ENCODE results near the gene RNASE9.
"Not testable (repeated sequence)": the region's sequence is repeated elsewhere in the genome, so short reads cannot be mapped to it uniquely, and the experiment has no call there.

Gene RNASE9

GRCh38 chr14:20578325-20578724 lies 17.5 kb upstream of the RNASE9 start:
- in situ Hi-C loops (cut with HindIII; ENCODE audit: low sequenced_read_pairs), result no loop called here

- in situ Hi-C loops (cut with HindIII; ENCODE audit: low sequenced_read_pairs), result not testable (repeated sequence)
Observed at GRCh38 chr14:20572382-20572990, 11.6 kb upstream of the RNASE9 start.

DNA sequence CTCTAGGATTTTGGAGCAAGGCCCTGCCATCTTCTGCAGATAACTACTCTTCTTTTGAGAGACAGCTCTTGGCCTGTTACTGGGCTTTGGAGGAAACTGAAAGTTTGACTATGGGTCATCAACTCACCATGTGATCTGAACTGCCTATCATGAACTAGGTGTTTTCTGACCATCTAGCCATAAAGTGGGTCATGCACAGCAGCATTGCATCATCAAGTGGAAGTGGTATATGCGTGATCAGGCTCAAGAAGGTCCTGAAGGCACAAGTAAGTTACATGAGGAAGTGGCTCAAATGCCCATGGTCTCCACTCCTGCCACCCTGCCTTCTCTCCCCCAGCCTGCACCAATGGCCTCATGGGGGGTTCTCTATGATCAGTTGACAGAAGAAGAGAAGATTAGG lies 9.9 kb upstream of the RNASE9 start:
- in situ Hi-C loops (cut with HindIII; ENCODE audit: low sequenced_read_pairs), result not testable (repeated sequence)

GRCh38 chr14:20569865-20570264 lies 9.0 kb upstream of the RNASE9 start:
- in situ Hi-C loops (cut with HindIII; ENCODE audit: low sequenced_read_pairs), result not testable (repeated sequence)

- in situ Hi-C loops (cut with HindIII; ENCODE audit: low sequenced_read_pairs), result no loop called here
Observed at GRCh38 chr14:20569066-20569465, 8.2 kb upstream of the RNASE9 start.

DNA sequence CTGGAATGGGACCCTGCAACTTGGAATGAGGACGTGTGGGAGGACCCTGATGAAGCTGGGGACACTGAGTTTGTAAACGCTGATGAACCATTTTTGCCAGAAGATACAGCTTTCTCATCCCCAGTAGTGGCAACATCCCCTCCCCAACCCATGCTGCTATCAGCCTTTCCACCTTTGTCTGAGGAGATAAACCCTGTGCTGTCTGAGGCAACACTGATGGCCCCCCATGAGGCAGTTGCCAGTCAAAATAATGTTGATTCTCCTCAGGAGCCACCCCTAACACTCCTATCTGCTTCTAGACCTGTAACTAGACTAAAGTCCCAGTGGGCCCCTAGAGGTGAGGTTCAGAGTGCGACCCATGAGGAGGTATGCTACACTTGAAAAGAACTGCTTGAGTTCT lies 7.5 kb upstream of the RNASE9 start:
- in situ Hi-C loops (cut with HindIII; ENCODE audit: low sequenced_read_pairs), result no loop called here

DNA sequence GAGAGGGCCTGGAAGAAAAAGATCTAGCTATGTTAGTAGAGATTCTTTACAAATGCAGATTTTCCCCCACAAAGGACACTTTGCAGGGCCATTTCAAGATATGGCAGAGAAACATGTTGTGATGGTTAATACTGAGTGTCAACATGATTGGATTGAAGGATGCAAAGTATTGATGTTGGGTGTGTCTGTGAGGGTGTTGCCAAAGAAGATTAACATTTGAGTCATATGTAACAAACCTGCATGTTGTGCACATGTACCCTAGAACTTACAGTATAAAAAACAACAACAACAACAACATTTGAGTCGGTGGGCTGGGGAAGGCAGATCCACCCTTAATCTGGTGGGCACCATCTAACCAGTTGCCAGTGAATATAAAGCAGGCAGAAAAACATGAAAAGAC lies 6.4 kb upstream of the RNASE9 start:
- in situ Hi-C loops (cut with HindIII; ENCODE audit: low sequenced_read_pairs), result not testable (repeated sequence)

GRCh38 chr14:20564501-20564997 lies 3.7 kb upstream of the RNASE9 start:
- in situ Hi-C loops (cut with HindIII; ENCODE audit: low sequenced_read_pairs), result no loop called here

DNA sequence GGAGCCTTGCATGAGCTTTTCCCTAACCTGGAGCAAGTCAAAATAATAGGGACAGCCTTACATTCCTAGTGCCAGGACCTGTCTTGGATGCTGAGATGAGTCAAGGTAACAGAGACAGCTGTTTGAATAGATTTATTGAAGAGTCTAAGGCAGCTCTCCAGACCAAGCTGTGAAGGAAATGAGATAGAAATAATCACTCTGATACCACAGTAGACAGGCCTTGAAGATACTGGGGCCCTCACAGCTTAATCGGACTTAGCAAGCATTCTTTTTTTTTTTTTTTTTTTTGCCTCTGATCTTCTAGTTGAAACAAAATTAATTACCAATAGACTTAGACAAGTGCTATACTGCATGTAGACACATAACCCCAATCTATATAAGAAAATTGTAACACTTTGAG lies 3.1 kb upstream of the RNASE9 start:
- in situ Hi-C loops (cut with HindIII; ENCODE audit: low sequenced_read_pairs), result no loop called here

DNA sequence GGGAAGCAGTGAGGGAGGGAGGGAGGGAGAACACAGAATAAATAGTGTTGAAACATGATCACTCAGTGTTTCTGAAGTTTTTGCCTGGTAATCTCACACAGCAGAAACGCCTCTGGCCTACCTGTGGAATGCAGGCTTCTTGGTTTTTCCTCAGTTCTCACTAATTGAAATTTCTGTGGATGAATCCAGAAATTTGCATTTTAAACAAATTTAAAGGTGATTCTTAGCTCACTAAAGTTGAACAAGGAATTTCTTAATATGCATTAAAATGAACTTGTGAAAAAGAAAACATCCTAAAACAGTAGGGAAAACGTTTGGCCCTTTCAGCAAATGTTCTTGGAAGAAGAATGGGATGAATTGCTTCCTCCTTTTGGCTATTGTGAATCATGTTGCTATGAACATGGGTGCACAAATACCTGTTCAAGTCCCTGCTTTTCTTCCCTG lies 1.4 kb downstream of the RNASE9 start:
- in situ Hi-C loops (cut with HindIII; ENCODE audit: low sequenced_read_pairs), result no loop called here

DNA sequence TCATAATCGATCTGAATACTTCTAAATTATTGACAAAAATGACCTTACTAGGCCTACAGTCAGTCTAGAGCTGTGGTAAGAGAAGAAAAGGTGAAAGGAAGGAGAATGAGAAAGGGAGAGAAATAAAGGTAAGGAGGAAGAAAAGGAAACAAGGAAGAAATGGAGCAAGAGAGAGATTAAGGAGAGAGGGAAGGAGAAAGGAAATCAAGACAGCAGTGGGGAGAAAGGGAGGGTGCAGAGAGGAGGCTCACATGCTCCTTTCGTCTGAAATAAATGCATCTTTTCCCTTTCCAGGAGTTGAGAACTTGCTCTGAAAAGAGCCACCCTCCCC lies 3.7 kb downstream of the RNASE9 start:
- in situ Hi-C loops (cut with HindIII; ENCODE audit: low sequenced_read_pairs), result no loop called here

DNA sequence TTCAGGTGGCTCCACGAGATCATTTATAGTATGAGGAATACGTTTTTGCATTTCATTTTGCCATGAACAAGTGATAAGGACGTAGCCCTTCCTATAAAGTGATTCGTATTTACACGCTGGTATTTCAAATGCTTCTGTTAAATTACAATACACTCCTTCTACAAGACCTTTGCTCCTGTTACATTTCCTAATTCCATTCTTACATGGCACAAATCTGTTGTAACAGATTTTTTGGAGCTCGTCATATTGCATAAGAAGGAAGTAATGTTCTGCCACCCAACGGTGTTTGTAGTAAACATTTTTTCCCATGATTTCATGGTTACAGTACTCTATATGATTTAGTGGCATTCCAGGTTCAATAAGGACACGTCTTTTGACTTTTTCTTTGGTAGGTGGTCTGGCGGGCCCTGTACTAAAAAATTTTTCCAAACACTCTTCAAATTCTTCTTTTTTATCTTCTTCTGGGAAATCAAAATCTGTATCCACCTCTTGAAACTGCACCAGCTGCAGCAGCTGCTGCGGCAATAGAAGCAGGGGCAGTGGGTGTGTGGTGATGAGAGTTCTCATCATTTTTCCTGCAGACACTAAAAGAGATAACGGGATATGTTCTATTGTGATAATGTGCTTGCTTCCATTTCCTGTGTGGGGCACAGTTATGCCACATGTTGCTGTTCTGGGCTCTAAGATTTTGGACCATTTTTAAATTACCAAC lies 4.2 kb downstream of the RNASE9 start:
- in situ Hi-C loops (cut with HindIII; ENCODE audit: low sequenced_read_pairs), result no loop called here

- in situ Hi-C loops (cut with HindIII; ENCODE audit: low sequenced_read_pairs), result no loop called here
Observed at GRCh38 chr14:20555845-20556244, 5.0 kb downstream of the RNASE9 start.

DNA sequence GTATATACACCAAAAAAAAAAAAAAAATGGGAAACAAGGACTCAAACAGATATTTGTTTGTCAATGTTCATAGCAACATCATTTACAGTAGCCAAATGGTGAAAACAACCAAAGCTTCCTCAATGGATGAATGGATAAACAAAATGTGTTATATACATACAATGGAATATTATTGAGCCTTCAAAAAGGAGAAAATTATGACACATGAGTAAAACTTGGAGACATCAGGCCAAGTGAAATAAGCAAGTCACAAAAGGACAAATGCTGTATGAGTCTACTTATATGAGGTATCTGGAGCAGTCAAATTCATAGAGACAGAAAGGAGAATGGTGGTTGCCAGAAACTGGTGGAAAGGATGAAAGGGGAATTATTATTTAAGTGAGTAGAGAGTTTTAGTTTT lies 7.8 kb downstream of the RNASE9 start:
- in situ Hi-C loops (cut with HindIII; ENCODE audit: low sequenced_read_pairs), result no loop called here

DNA sequence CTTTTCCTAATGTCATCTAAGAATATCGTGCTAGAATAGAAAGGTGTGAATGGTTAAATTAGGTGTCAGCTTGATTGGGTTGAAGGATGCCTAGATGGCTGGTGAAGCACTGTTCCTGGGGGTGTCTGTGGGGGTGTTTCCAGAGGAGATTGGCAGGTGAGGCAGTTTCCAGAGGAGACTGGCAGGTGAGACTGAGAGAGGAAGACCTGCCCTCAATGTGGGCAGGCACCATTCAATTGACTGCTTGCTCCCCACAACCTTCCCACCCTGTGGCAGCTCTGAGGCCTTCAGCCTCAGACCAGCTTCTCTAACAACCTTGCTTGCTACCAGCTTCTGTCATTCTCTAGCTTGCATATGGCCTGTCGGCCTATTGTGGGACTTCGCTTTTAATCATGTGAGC lies 9.2 kb downstream of the RNASE9 start:
- in situ Hi-C loops (cut with HindIII; ENCODE audit: low sequenced_read_pairs), result no loop called here

DNA sequence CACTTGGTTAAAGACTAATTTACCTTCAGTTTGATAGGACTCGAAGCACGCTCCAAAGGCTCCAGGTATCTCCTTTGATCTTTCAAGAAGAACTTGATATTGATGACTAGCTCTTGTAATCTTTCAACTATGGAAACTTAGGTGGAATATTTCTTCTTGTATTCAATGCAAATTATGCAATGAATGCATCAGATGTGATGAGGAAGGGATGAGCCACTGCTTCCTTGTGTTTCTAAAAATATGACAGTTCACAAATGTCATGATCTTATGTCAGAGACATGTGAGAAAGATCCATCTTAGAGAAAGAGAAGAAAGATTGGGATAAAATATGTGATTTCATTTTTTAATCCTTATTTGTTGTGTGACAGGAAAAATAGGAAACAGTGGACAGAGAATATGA lies 9.9 kb downstream of the RNASE9 start:
- in situ Hi-C loops (cut with HindIII; ENCODE audit: low sequenced_read_pairs), result no loop called here

- in situ Hi-C loops (cut with HindIII; ENCODE audit: low sequenced_read_pairs), result no loop called here
Observed at GRCh38 chr14:20548414-20549158, 12.3 kb downstream of the RNASE9 start.

GRCh38 chr14:20546877-20547276 lies 14.0 kb downstream of the RNASE9 start:
- in situ Hi-C loops (cut with HindIII; ENCODE audit: low sequenced_read_pairs), result no loop called here

DNA sequence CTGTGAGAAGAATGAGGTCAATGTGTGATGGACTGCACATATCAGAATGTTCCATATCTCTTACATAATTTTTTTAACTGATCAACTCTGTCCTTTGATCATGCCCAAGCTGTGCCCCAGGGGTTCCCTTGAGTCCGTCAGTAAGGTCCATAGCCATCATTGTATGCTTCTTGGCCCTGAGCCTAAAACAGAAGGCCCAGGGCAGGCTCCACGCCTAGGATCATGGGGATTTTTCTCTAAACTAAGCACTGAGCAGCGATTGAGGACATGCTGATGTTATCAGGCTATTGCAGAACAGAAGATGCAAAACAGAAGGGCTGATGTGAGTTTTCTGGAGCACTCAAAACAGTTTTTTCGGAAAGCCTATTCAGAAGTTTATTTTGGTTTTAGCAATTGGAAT lies 20.9 kb downstream of the RNASE9 start:
- in situ Hi-C loops (cut with HindIII; ENCODE audit: low sequenced_read_pairs), result no loop called here

DNA sequence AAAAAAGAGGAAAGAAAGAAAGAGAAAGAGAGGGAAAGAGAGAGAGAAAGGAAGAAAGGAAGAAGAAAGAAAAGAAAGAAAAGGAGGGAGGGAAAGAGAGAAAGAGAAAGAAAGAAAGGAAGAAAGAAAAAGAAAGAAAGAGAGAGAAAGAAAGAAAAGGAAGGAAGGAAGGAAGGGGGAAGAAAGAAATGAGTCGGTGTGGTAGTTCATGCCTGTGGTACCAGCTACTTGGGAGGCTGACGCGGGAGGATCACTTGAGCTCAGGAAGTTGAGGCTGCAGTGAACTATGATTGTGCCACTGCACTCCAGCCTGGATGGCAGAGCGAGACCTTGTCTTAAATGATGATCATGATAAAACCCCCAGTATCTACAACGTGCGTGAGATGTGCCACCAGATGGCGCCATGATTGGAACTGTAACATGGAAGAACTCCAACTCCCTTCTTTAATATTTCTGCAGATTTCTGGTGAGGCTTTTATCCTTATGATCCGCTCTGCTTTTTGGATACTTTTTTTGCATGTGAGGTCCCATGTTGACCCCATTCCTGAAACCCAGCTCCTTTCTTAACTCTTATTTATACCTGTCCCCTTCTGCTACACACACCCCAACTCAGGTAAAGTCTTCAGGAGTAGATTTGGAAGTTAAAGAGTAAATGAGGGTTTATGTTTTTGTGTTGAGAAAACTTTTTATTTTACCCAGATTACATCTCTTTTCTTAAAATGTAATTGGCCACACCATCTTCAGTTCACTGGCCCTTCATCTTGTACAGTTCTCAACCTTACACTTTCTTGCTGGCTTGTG lies 29.9 kb downstream of the RNASE9 start:
- in situ Hi-C loops (cut with HindIII; ENCODE audit: low sequenced_read_pairs), result no loop called here

DNA sequence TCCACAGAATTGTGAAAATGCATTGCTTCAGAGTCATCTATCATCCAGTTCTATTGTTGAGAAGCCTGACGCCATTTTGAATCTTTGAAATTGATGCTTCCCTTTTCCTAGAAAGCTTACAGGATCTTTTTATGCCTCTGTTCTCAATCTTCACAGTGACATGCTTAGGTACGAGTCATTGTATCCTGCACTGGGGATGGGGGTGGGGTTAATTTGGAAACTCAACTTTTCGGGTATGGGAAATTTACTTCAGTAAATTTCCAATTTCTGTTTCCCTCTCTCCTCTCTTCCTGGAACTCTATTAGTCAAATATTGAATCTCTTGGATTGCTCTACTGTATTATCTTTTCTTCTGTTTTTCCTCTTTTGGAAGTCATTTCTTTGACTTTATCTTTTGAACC lies 31.0 kb downstream of the RNASE9 start:
- in situ Hi-C loops (cut with HindIII; ENCODE audit: low sequenced_read_pairs), result no loop called here

Measured in DLD1 (cell line).